HCT116 (cell line): ENCODE measurements around the gene MDP1. TPM values are rescaled to one million over a fixed set of nuclear protein-coding genes. Genes with fewer than 3 reads are reported as not detected.

Source experiments
- ATAC-seq: fragments of 200-7000 bp; cut with Tn5 transposase; 2 replicates; pipeline ENCODE4 v1.9.1; 2020; ENCODE audit warnings: mild to moderate bottlenecking, moderate library complexity
- BruUV-seq: library from RNA; stranded (reverse); fragments of 400-500 nt; replicated peaks from 2 replicates; lab custom pipeline; 2021; lab: Mats Ljungman, UMichigan
- CTCF ChIA-PET: fragments of 300-600 bp; sonication (Branson Sonifier 250); formaldehyde crosslinking; loops from one replicate; lab custom pipeline; 2021; ENCODE audit warnings: antibody characterized with exemption; lab: Charles Lee
- POLR2A ChIA-PET: fragments of 300-600, 350-600 bp; sonication (Branson Sonifier 250); formaldehyde crosslinking; loops from one replicate; lab custom pipeline; 2021; ENCODE audit warnings: antibody characterized with exemption; lab: Charles Lee
- RAD21 ChIA-PET, 2 experiments: fragments of 300-600 bp; sonication (Branson Sonifier 250); formaldehyde crosslinking; loops; one replicate each; lab custom pipeline; 2023; ENCODE audit warnings: low total read pairs in 2 of 2; ENCODE audit not compliant: uncharacterized antibody in 2 of 2, unreplicated experiment in 2 of 2, low non-redundant PET in 1 of 2; lab: Charles Lee
- DNase-seq: peaks from one replicate; pipeline ENCODE4 v3.0.0-alpha.2; 2010; ENCODE audit warnings: low read depth, low spot score
- H2AFZ ChIP-seq: fragments of 200-600 bp; shearing (Covaris generic), sonication (generic); 2 replicates; pipeline ENCODE4 v1.6.1; 2017; ENCODE audit warnings: low read depth, mixed run types, mixed read lengths, antibody characterized with exemption, low read length; ENCODE audit not compliant: poor library complexity, severe bottlenecking
- H3K27ac ChIP-seq: 2 replicates; pipeline ENCODE4 v1.5.1; 2012; ENCODE audit warnings: low read depth, low read length
- H3K27me3 ChIP-seq: fragments of 200-600 bp; sonication (generic); 2 replicates; pipeline ENCODE4 v1.6.1; 2016; ENCODE audit warnings: mixed run types, low read length, mixed read lengths; ENCODE audit not compliant: insufficient read depth
- H3K36me3 ChIP-seq, 2 experiments: fragments of 200-500 bp in 1 of 2; fragments of 200-600 bp in 1 of 2; sonication (Bioruptor generic) in 1 of 2; sonication (generic) in 1 of 2; 2 replicates each; pipeline versions ENCODE4 v1.5.1 to v1.6.1; 2014 to 2016; ENCODE audit warnings: low read length in 2 of 2, inconsistent platforms in 1 of 2, mixed read lengths in 1 of 2, mixed run types in 1 of 2; ENCODE audit not compliant: insufficient read depth in 2 of 2, control insufficient read depth in 1 of 2
- H3K4me1 ChIP-seq, 2 experiments: fragments of 200-600 bp in 1 of 2; sonication (generic) in 1 of 2; 2 replicates each; pipeline versions ENCODE4 v1.5.1 to v1.6.1; 2012 to 2017; ENCODE audit warnings: low read length in 2 of 2, inconsistent platforms in 1 of 2, mild to moderate bottlenecking in 1 of 2, mixed read lengths in 1 of 2, mixed run types in 1 of 2, moderate library complexity in 1 of 2; ENCODE audit not compliant: insufficient read depth in 2 of 2, control insufficient read depth in 1 of 2
- H3K4me2 ChIP-seq: fragments of 200-600 bp; sonication (generic); 2 replicates; pipeline ENCODE4 v1.6.1; 2017; ENCODE audit warnings: mixed run types, low read length, mixed read lengths
- H3K4me3 ChIP-seq, 2 experiments: fragments of 200-600 bp in 1 of 2; sonication (generic) in 1 of 2; replicated peaks in 1 of 2; 2 replicates each; pipeline ENCODE4 v1.5.1; 2011 to 2016; ENCODE audit warnings: low read length in 2 of 2, control low read depth in 1 of 2, low read depth in 1 of 2, mild to moderate bottlenecking in 1 of 2, mixed read lengths in 1 of 2, mixed run types in 1 of 2
- H3K79me2 ChIP-seq: fragments of 200-600 bp; sonication (generic); 2 replicates; pipeline ENCODE4 v1.6.1; 2017; ENCODE audit warnings: mild to moderate bottlenecking, mixed run types, low read length, moderate library complexity, mixed read lengths; ENCODE audit not compliant: insufficient read depth
- H3K9ac ChIP-seq: fragments of 200-600 bp; sonication (generic); 2 replicates; pipeline ENCODE4 v1.6.1; 2016; ENCODE audit warnings: low read length, mixed read lengths
- H3K9me2 ChIP-seq: fragments of 200-600 bp; sonication (generic), shearing (Covaris generic); 2 replicates; pipeline ENCODE4 v1.6.1; 2017; ENCODE audit warnings: mixed run types, mild to moderate bottlenecking, moderate library complexity; ENCODE audit not compliant: insufficient read depth
- H3K9me3 ChIP-seq, 2 experiments: fragments of 200-500 bp in 1 of 2; fragments of 200-600 bp in 1 of 2; sonication (Bioruptor generic) in 1 of 2; sonication (generic) in 1 of 2; 2 replicates each; pipeline ENCODE4 v1.6.1; 2014 to 2017; ENCODE audit warnings: low read length in 2 of 2, mixed read lengths in 2 of 2, inconsistent platforms in 1 of 2, low read depth in 1 of 2, mild to moderate bottlenecking in 1 of 2, mixed run types in 1 of 2, moderate library complexity in 1 of 2; ENCODE audit not compliant: control insufficient read depth in 1 of 2, insufficient read depth in 1 of 2
- H4K20me1 ChIP-seq: fragments of 200-600 bp; sonication (generic), shearing (Covaris generic); 2 replicates; pipeline ENCODE4 v1.6.1; 2017; ENCODE audit warnings: mixed run types, mild to moderate bottlenecking, moderate library complexity; ENCODE audit not compliant: insufficient read depth
- CBX3 ChIP-seq: IDR thresholded peaks from 2 replicates; pipeline ENCODE4 v1.6.1; 2012; ENCODE audit warnings: low read depth
- CEBPB ChIP-seq: IDR thresholded peaks from 2 replicates; pipeline ENCODE4 v1.6.1; 2012; ENCODE audit warnings: low read depth
- FOSL1 ChIP-seq: IDR thresholded peaks from 2 replicates; pipeline ENCODE4 v1.6.1; 2012; ENCODE audit warnings: low read depth
- SIN3A ChIP-seq: IDR thresholded peaks from 2 replicates; pipeline ENCODE4 v1.6.1; 2012; ENCODE audit warnings: low read depth
- ZNF274 ChIP-seq: fragments of 200-500 bp; sonication (Bioruptor generic); IDR thresholded peaks from 2 replicates; pipeline ENCODE4 v1.6.1; 2014; ENCODE audit warnings: mild to moderate bottlenecking, low read depth, low read length, inconsistent platforms
- intact Hi-C: fragments of 100-400 bp; cut with micrococcal nuclease; formaldehyde crosslinking; loops from 2 replicates; pipeline ENCODE4 v1.10.0; 2022
- total RNA-seq: library from RNA; stranded (reverse); gene quantifications from one replicate; pipeline ENCODE4 v1.2.1, GENCODE V29; 2021; ENCODE audit not compliant: unreplicated experiment
- TF ChIP-seq, protein P1 (sequence below): IDR thresholded peaks from 2 replicates; pipeline ENCODE4 v1.6.1; 2012; ENCODE audit warnings: low read depth
- TF ChIP-seq, protein P2 (sequence below): IDR thresholded peaks from 2 replicates; pipeline ENCODE4 v1.6.1; 2012
- TF ChIP-seq, protein P3 (sequence below): IDR thresholded peaks from 2 replicates; pipeline ENCODE4 v1.6.1; 2011; ENCODE audit warnings: mild to moderate bottlenecking, low read length, moderate library complexity; ENCODE audit not compliant: insufficient replicate concordance; ENCODE audit errors: extremely low read depth

Gene MDP1
- total RNA-seq, 1 experiment from 2014 or later = 15.9 TPM

DNA sequence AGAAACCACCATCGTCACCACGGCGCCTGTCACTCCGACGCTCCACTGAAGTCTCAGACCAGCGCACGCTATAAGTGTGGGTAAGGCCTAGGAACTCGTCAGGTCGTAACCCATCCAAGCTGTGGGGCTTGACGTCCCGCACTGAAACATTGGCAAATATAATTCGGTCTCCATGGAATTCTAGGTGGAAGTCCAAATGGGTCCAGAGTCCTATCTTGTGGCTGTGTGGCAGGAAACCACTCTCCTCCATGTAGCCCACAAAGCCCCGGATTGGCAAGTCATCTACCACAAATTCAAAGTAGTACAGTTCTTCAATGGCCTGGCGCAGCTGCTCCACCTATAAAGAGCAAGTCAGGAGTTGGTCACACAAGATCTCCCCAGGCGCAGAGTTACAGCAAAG is 22.9 kb downstream of the MDP1 start:
- Histone ChIP-seq H3K4me1 (peaks cover 23 to 35% of the 10 kb centered on the region in 2 experiments), H3K79me2 (peaks cover 39% of the 10 kb centered on the region), H3K4me2 (no peak overlapping the region), H3K27ac (no peak overlapping the region), H3K9me2 (no peaks in the 10 kb centered on the region), H3K9ac (no peak overlapping the region), H2AFZ (no peak overlapping the region), H3K4me3 (no peak overlapping the region), H3K36me3 (peaks cover 8 to 12% of the 10 kb centered on the region in 2 experiments; a peak in 3 of 4 replicates), H4K20me1 (no peaks in the 10 kb centered on the region), H3K9me3 (no peaks in the 10 kb centered on the region), H3K27me3 (no peaks in the 10 kb centered on the region)
- DNase-seq (no peak), ATAC-seq (no peak)
- RAD21 ChIA-PET = no interaction called here
- no TSS peak for BruUV-seq
- intact Hi-C loops = no loop called here
- CTCF ChIA-PET = no interaction called here
- POLR2A ChIA-PET = no interaction called here
- TF ChIP-seq CBX3 (no peak), SIN3A (no peak), FOSL1 (no peak), CEBPB (no peak)
- TF ChIP-seq, protein P1, sequence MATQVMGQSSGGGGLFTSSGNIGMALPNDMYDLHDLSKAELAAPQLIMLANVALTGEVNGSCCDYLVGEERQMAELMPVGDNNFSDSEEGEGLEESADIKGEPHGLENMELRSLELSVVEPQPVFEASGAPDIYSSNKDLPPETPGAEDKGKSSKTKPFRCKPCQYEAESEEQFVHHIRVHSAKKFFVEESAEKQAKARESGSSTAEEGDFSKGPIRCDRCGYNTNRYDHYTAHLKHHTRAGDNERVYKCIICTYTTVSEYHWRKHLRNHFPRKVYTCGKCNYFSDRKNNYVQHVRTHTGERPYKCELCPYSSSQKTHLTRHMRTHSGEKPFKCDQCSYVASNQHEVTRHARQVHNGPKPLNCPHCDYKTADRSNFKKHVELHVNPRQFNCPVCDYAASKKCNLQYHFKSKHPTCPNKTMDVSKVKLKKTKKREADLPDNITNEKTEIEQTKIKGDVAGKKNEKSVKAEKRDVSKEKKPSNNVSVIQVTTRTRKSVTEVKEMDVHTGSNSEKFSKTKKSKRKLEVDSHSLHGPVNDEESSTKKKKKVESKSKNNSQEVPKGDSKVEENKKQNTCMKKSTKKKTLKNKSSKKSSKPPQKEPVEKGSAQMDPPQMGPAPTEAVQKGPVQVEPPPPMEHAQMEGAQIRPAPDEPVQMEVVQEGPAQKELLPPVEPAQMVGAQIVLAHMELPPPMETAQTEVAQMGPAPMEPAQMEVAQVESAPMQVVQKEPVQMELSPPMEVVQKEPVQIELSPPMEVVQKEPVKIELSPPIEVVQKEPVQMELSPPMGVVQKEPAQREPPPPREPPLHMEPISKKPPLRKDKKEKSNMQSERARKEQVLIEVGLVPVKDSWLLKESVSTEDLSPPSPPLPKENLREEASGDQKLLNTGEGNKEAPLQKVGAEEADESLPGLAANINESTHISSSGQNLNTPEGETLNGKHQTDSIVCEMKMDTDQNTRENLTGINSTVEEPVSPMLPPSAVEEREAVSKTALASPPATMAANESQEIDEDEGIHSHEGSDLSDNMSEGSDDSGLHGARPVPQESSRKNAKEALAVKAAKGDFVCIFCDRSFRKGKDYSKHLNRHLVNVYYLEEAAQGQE = no peak
- TF ChIP-seq, protein P2, sequence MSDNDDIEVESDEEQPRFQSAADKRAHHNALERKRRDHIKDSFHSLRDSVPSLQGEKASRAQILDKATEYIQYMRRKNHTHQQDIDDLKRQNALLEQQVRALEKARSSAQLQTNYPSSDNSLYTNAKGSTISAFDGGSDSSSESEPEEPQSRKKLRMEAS = no peak

DNA sequence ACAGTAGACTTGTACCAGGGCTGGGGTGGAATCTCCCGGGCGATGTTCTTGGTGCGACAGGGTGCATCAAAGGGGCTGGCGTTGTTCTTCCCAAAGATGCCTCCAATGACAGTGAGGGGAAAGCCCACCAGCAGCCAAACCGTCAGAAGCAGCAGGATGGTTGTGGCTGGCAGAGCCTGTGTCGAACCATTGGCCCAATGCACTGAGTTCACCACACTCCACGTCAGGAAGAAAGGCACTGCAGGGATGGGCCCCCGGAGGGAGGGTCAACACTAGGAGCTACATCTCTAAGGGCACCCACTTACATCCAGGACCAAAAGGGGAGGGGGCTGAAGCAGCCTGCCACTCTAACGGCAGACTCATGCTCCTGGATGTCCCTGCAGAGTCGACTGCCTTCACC is 25.4 kb downstream of the MDP1 start:
- ChIA-PET POLR2A (no interaction called here), CTCF (no interaction called here), RAD21 (no interaction called here)
- BruUV-seq = no TSS peak
- Histone ChIP-seq H4K20me1 (no peaks in the 10 kb centered on the region), H3K9me3 (no peaks in the 10 kb centered on the region), H3K4me1 (peaks cover 24 to 31% of the 10 kb centered on the region in 2 experiments), H3K4me2 (no peak overlapping the region), H2AFZ (no peak overlapping the region), H3K9me2 (no peaks in the 10 kb centered on the region), H3K36me3 (peaks cover 27 to 29% of the 10 kb centered on the region in 2 experiments; a peak in 3 of 4 replicates), H3K9ac (no peak overlapping the region), H3K27ac (no peak overlapping the region), H3K27me3 (no peaks in the 10 kb centered on the region), H3K79me2 (peaks cover 51% of the 10 kb centered on the region), H3K4me3 (no peak overlapping the region)
- TF ChIP-seq ZNF274 = no peak
- TF ChIP-seq, protein P3, sequence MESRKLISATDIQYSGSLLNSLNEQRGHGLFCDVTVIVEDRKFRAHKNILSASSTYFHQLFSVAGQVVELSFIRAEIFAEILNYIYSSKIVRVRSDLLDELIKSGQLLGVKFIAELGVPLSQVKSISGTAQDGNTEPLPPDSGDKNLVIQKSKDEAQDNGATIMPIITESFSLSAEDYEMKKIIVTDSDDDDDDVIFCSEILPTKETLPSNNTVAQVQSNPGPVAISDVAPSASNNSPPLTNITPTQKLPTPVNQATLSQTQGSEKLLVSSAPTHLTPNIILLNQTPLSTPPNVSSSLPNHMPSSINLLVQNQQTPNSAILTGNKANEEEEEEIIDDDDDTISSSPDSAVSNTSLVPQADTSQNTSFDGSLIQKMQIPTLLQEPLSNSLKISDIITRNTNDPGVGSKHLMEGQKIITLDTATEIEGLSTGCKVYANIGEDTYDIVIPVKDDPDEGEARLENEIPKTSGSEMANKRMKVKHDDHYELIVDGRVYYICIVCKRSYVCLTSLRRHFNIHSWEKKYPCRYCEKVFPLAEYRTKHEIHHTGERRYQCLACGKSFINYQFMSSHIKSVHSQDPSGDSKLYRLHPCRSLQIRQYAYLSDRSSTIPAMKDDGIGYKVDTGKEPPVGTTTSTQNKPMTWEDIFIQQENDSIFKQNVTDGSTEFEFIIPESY = no peak
- ATAC-seq (no peak), DNase-seq (no peak)
- intact Hi-C loops = no loop called here
